Glutamatergic neuron (in vitro differentiated cells): ENCODE results near the gene FUZ. TPM values are rescaled to one million over a fixed set of nuclear protein-coding genes. Genes with fewer than 3 reads are reported as not detected.

Source experiments
- DNase-seq: peaks from one replicate; pipeline ENCODE4 v3.0.0; 2022
- H3K27ac Mint-ChIP-seq: one replicate; pipeline ENCODE4 v1.8.0; 2020; ENCODE audit warnings: mild to moderate bottlenecking, mixed read lengths, inconsistent platforms; ENCODE audit not compliant: unreplicated experiment
- H3K27me3 Mint-ChIP-seq: one replicate; pipeline ENCODE4 v1.8.0; 2020; ENCODE audit warnings: mild to moderate bottlenecking, moderate library complexity, mixed read lengths, inconsistent platforms; ENCODE audit not compliant: unreplicated experiment
- H3K36me3 Mint-ChIP-seq: one replicate; pipeline ENCODE4 v1.8.0; 2020; ENCODE audit warnings: mild to moderate bottlenecking, mixed read lengths, inconsistent platforms; ENCODE audit not compliant: unreplicated experiment
- H3K4me1 Mint-ChIP-seq: one replicate; pipeline ENCODE4 v1.8.0; 2020; ENCODE audit warnings: mild to moderate bottlenecking, low read depth, mixed read lengths, inconsistent platforms; ENCODE audit not compliant: unreplicated experiment
- H3K4me3 Mint-ChIP-seq: one replicate; pipeline ENCODE4 v1.8.0; 2020; ENCODE audit warnings: mild to moderate bottlenecking, mixed read lengths, inconsistent platforms; ENCODE audit not compliant: unreplicated experiment
- H3K9me3 Mint-ChIP-seq: one replicate; pipeline ENCODE4 v1.8.0; 2020; ENCODE audit warnings: mild to moderate bottlenecking, moderate library complexity, mixed read lengths, inconsistent platforms; ENCODE audit not compliant: unreplicated experiment
- CTCF ChIP-seq: fragments of 200-600 bp; sonication (generic); IDR thresholded peaks from one replicate; pipeline ENCODE4 v1.5.0; 2021; ENCODE audit not compliant: partially characterized antibody, unreplicated experiment
- total RNA-seq: library from RNA; stranded (reverse); fragmentation: NEBNext Ultra II Directional; extraction: Animal tissue kit (Norgen Biotek cat#: 25700); gene quantifications from one replicate; pipeline ENCODE4 v1.2.1, GENCODE V29; 2021; ENCODE audit not compliant: unreplicated experiment

Gene FUZ
- total RNA-seq, 1 donor from 2014 or later, result 13.6 TPM

DNA sequence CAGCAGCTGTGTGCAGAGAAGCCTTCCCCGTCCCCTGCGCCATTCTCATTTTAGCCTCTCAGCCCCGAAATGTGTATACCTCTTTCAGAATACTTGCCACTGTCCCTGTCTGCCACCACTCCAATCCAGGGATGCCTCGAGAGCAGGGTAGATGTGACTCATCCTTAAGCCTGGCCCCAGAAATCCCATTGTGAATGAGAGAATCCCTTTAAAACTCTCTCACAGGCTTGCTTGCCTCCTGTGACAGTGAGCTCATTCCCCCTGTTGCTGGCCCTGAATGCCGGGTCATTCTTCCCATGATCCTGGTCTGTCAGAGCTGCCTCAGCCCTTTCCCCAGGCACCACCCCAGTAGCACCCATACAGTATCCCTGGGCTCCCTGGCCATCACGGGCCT lies 36.7 kb downstream of the FUZ start:
- H3K27ac Mint-ChIP-seq, result no peak overlapping the region
- H3K36me3 Mint-ChIP-seq, result peaks cover 5% of the 10 kb centered on the region
- H3K9me3 Mint-ChIP-seq, result peaks cover 10% of the 10 kb centered on the region
- TF ChIP-seq CTCF, result no peak
- peaks cover 3% of the 10 kb centered on the region for H3K4me1 Mint-ChIP-seq
- H3K4me3 Mint-ChIP-seq, result no peak overlapping the region
- no peak for DNase-seq
- peaks cover 13% of the 10 kb centered on the region for H3K27me3 Mint-ChIP-seq

DNA sequence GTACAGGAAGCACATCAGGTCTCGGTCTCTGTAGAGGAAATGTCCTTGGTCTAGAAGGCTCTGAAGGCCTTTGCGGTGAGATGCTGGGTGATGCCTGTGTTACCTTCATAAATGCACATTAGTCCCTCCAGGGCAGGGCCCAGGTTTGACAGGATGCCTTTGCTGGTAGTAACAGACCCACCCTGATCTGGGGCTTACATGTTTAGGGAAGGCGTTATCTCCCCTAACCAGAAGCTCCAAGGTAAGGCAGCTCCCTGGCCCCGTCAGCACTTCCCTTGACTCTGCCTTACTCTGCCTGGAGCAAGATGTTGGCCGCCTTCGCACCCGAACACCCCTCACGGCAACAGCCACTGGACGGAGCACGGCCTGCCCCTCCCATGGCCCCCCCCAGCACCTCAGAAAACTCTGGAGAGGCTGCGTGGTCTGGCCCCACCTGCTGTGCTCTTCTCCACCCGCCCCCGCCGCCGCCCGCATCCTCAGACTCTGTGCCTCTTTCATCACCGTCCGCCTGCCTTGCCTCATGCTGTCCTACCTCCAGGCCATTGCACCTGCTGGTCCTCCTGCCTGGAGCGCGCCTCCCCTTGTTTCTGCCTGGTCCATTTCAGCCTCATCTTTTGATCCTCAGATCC lies 37.2 kb downstream of the FUZ start:
- H3K36me3 Mint-ChIP-seq, result peaks cover 5% of the 10 kb centered on the region
- no peak overlapping the region for H3K27ac Mint-ChIP-seq
- DNase-seq, result no peak
- H3K4me3 Mint-ChIP-seq, result no peak overlapping the region
- peaks cover 13% of the 10 kb centered on the region for H3K27me3 Mint-ChIP-seq
- peaks cover 3% of the 10 kb centered on the region for H3K4me1 Mint-ChIP-seq
- no peak for TF ChIP-seq CTCF
- H3K9me3 Mint-ChIP-seq, result peaks cover 8% of the 10 kb centered on the region

GRCh38 chr19:49774969-49775368 lies 38.1 kb downstream of the FUZ start:
- Mint-ChIP-seq H3K9me3 (peaks cover 6% of the 10 kb centered on the region), H3K4me1 (no peaks in the 10 kb centered on the region), H3K4me3 (no peak overlapping the region), H3K27ac (no peak overlapping the region), H3K36me3 (peaks cover 1% of the 10 kb centered on the region), H3K27me3 (peaks cover 12% of the 10 kb centered on the region)
- no peak for TF ChIP-seq CTCF
- no peak for DNase-seq

GRCh38 chr19:49773663-49774350 lies 39.3 kb downstream of the FUZ start:
- Mint-ChIP-seq H3K27ac (peak overlapping the region; percentile 45), H3K4me3 (no peak overlapping the region), H3K27me3 (peaks cover 11% of the 10 kb centered on the region), H3K9me3 (peaks cover 4% of the 10 kb centered on the region), H3K36me3 (no peaks in the 10 kb centered on the region), H3K4me1 (no peaks in the 10 kb centered on the region)
- DNase-seq, result no peak
- no peak for TF ChIP-seq CTCF

DNA sequence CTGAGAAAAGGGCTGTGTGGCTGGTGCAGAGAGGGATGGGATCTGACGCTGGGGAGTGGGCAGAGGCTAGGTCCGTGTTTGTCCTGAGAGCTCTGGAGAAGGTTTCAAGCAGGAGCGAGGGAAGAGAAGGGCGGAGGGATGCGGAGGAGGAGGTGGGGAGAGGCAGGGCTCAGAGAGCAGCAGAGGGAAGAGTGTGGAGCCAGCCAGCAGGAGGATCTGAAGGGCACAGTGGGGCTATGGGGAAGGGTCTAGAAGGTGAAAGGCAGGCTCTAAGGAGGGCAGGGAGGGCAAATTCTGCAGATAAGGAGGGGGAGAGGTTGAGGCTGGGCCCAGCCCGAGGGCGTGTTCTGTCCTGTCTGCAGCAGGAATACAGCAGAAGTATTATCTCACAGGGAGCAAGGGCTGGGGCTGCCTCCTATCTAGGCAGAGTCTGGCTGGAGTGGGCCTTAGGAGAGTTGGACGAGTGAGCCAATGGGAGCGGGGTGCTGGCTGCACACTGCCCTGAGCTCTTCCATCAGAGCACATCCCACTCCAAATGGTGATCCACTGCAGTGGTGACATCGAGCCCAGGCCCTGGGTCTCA lies 40.2 kb downstream of the FUZ start:
- Mint-ChIP-seq H3K27me3 (peaks cover 11% of the 10 kb centered on the region), H3K9me3 (peaks cover 4% of the 10 kb centered on the region), H3K27ac (peak overlapping the region; percentile 25), H3K36me3 (no peaks in the 10 kb centered on the region), H3K4me1 (peaks cover 8% of the 10 kb centered on the region), H3K4me3 (no peak overlapping the region)
- TF ChIP-seq CTCF, result no peak
- DNase-seq, result no peak
